Loucy (cell line): ENCODE data around the gene ACSBG1.

ENCODE experiments used
- H2AFZ ChIP-seq: fragments of 200-600 bp; sonication (generic); 2 replicates; pipeline ENCODE4 v1.6.0; 2016; ENCODE audit warnings: antibody characterized with exemption, mild to moderate bottlenecking, low read length, moderate library complexity
- H3F3A ChIP-seq: fragments of 200-600 bp; 2 replicates; pipeline ENCODE4 v1.6.0; 2016; ENCODE audit warnings: antibody characterized with exemption, low read depth, mild to moderate bottlenecking
- H3K27me3 ChIP-seq: fragments of 200-600 bp; sonication (generic); 2 replicates; pipeline ENCODE4 v1.6.1; 2014; ENCODE audit warnings: low read length, mild to moderate bottlenecking; ENCODE audit not compliant: insufficient read depth, poor library complexity, severe bottlenecking
- H3K36me3 ChIP-seq: fragments of 200-600 bp; sonication (generic); 2 replicates; pipeline ENCODE4 v1.6.1; 2016; ENCODE audit warnings: low read length; ENCODE audit not compliant: insufficient read depth
- H3K4me1 ChIP-seq: fragments of 200-600 bp; sonication (generic); 2 replicates; pipeline ENCODE4 v1.5.1; 2014; ENCODE audit warnings: low read length, mild to moderate bottlenecking; ENCODE audit not compliant: insufficient read depth, poor library complexity, severe bottlenecking
- H3K4me2 ChIP-seq: fragments of 200-600 bp; sonication (generic); 2 replicates; pipeline ENCODE4 v1.6.0; 2014; ENCODE audit warnings: antibody characterized with exemption, low read length, low read depth, mild to moderate bottlenecking; ENCODE audit not compliant: poor library complexity, severe bottlenecking
- H3K4me3 ChIP-seq: fragments of 200-600 bp; sonication (generic); 2 replicates; pipeline ENCODE4 v1.5.1; 2014; ENCODE audit warnings: low read length, mild to moderate bottlenecking, mixed read lengths; ENCODE audit not compliant: poor library complexity, severe bottlenecking
- H3K79me2 ChIP-seq: fragments of 200-600 bp; sonication (generic); 2 replicates; pipeline ENCODE4 v1.6.1; 2014; ENCODE audit warnings: low read length; ENCODE audit not compliant: insufficient read depth
- H3K9ac ChIP-seq: fragments of 200-600 bp; sonication (generic); 2 replicates; pipeline ENCODE4 v1.6.0; 2014; ENCODE audit warnings: mild to moderate bottlenecking, low read depth, low read length, moderate library complexity; ENCODE audit not compliant: poor library complexity, severe bottlenecking
- H3K9me2 ChIP-seq: fragments of 200-600 bp; sonication (generic); replicated peaks from 2 replicates; pipeline ENCODE4 v1.6.1; 2016; ENCODE audit warnings: low read depth, low read length, mixed read lengths
- H3K9me3 ChIP-seq: fragments of 200-600 bp; sonication (generic); 2 replicates; pipeline ENCODE4 v1.6.1; 2014; ENCODE audit warnings: mild to moderate bottlenecking, antibody characterized with exemption, low read length, low read depth; ENCODE audit not compliant: insufficient read depth
- H4K20me1 ChIP-seq: fragments of 200-600 bp; sonication (generic); 2 replicates; pipeline ENCODE4 v1.6.0; 2014; ENCODE audit warnings: antibody characterized with exemption, low read length, mild to moderate bottlenecking; ENCODE audit not compliant: insufficient read depth, poor library complexity, severe bottlenecking
- CTCF ChIP-seq: fragments of 200-600 bp; sonication (generic); conservative IDR thresholded peaks from 2 replicates; pipeline ENCODE4 v1.5.1; 2014; ENCODE audit warnings: mild to moderate bottlenecking, antibody characterized with exemption, low read length
- EZH2phosphoT487 ChIP-seq: fragments of 200-600 bp; IDR thresholded peaks from 2 replicates; pipeline ENCODE4 v1.6.1; 2018; ENCODE audit warnings: antibody characterized with exemption, mild to moderate bottlenecking, moderate library complexity, borderline replicate concordance

ACSBG1 gene

GRCh38 chr15:78208341-78208844 lies 26.0 kb downstream of the ACSBG1 start:
- no peaks in the 10 kb centered on the region for H3K9me3 ChIP-seq
- no peaks in the 10 kb centered on the region for H3K36me3 ChIP-seq
- H3K27me3 ChIP-seq, result no peaks in the 10 kb centered on the region
- no peaks in the 10 kb centered on the region for H3K4me1 ChIP-seq
- H3K9me2 ChIP-seq, result no peaks in the 10 kb centered on the region
- H3K4me2 ChIP-seq, result no peak overlapping the region
- no peak overlapping the region for H3K4me3 ChIP-seq
- no peaks in the 10 kb centered on the region for H3F3A ChIP-seq
- no peaks in the 10 kb centered on the region for H3K79me2 ChIP-seq
- no peaks in the 10 kb centered on the region for H4K20me1 ChIP-seq
- H3K9ac ChIP-seq, result no peak overlapping the region
- H2AFZ ChIP-seq, result no peak overlapping the region
- TF ChIP-seq EZH2phosphoT487 (no peak), CTCF (no peak)

- no peaks in the 10 kb centered on the region for H3K9me2 ChIP-seq
- no peak overlapping the region for H3K4me2 ChIP-seq
- H3K79me2 ChIP-seq, result no peaks in the 10 kb centered on the region
- no peak overlapping the region for H3K4me3 ChIP-seq
- H3K27me3 ChIP-seq, result no peaks in the 10 kb centered on the region
- H2AFZ ChIP-seq, result no peak overlapping the region
- H3K4me1 ChIP-seq, result no peaks in the 10 kb centered on the region
- TF ChIP-seq CTCF (no peak), EZH2phosphoT487 (no peak)
- H3F3A ChIP-seq, result no peaks in the 10 kb centered on the region
- H4K20me1 ChIP-seq, result no peaks in the 10 kb centered on the region
- H3K9me3 ChIP-seq, result no peaks in the 10 kb centered on the region
- no peak overlapping the region for H3K9ac ChIP-seq
- no peaks in the 10 kb centered on the region for H3K36me3 ChIP-seq
These were observed 26.6 kb downstream of the ACSBG1 start for GRCh38 chr15:78207641-78208340.

- no peaks in the 10 kb centered on the region for H3K9me2 ChIP-seq
- H3K36me3 ChIP-seq, result no peaks in the 10 kb centered on the region
- no peak overlapping the region for H3K9ac ChIP-seq
- no peak overlapping the region for H3K4me2 ChIP-seq
- no peaks in the 10 kb centered on the region for H3F3A ChIP-seq
- H3K79me2 ChIP-seq, result no peaks in the 10 kb centered on the region
- H4K20me1 ChIP-seq, result no peaks in the 10 kb centered on the region
- no peaks in the 10 kb centered on the region for H3K4me1 ChIP-seq
- no peak overlapping the region for H2AFZ ChIP-seq
- H3K9me3 ChIP-seq, result no peaks in the 10 kb centered on the region
- TF ChIP-seq CTCF (no peak), EZH2phosphoT487 (no peak)
- H3K4me3 ChIP-seq, result no peak overlapping the region
- H3K27me3 ChIP-seq, result no peaks in the 10 kb centered on the region
These were observed 27.3 kb downstream of the ACSBG1 start for GRCh38 chr15:78207110-78207458.
